Heart left ventricle (tissue), 13 donors: ENCODE data around the gene MTURN.

ENCODE experiments used
- POLR2A ChIP-seq, 2 donors: fragments of 450-650 bp; IDR thresholded peaks; one replicate each; pipeline ENCODE4 v1.6.1; 2017; ENCODE audit warnings: antibody characterized with exemption in 2 of 2, mild to moderate bottlenecking in 2 of 2, moderate library complexity in 2 of 2
- TF ChIP-seq, protein P1 (sequence below), 12 donors: fragments of 200-600 bp; sonication (generic) in 4 of 12; IDR thresholded peaks; one replicate each; pipeline versions ENCODE4 v1.5.0 to v1.8.0; 2018 to 2022; ENCODE audit warnings: antibody characterized with exemption in 12 of 12, mild to moderate bottlenecking in 5 of 12
- donor health status: ischemic (EF 13 %, LVEDD 7.1; RV severe dilation, severe dysfunction).
- donor health status: DM: no; HTN: yes; CAD: no.
- donor health status: DM: no; HTN: no; CAD: no.
- donor health status: ischemic (EF 25% LVEDD 6.9; RV normal size, moderate dysfunction).
- donor health status: ischemic (EF 25% LVEDD 5.7; RV mildly dilated, moderate dysfunction).
- donor health status: ischemic (EF 35%, LVEDD 5.7; RV mildly dilated, moderate dysfunction).
- donor health status: nonischemic (EF 11% LVEDD 7.7; RV severe dilation, severe dysfunction).
- donor health status: DM: yes; HTN: yes; CAD: no.
- donor health status: PGD.
- donor health status: ischemic (EF 29% LVEDD 5.4; RV normal size, mild dysfunction).
- donor health status: nonischemic (EF 23%, LVEDD 6.1; RV moderate dilation, normal function).

- TF ChIP-seq POLR2A (IDR thresholded peaks at IDR 0.05) = no peak
- TF ChIP-seq, protein P1, sequence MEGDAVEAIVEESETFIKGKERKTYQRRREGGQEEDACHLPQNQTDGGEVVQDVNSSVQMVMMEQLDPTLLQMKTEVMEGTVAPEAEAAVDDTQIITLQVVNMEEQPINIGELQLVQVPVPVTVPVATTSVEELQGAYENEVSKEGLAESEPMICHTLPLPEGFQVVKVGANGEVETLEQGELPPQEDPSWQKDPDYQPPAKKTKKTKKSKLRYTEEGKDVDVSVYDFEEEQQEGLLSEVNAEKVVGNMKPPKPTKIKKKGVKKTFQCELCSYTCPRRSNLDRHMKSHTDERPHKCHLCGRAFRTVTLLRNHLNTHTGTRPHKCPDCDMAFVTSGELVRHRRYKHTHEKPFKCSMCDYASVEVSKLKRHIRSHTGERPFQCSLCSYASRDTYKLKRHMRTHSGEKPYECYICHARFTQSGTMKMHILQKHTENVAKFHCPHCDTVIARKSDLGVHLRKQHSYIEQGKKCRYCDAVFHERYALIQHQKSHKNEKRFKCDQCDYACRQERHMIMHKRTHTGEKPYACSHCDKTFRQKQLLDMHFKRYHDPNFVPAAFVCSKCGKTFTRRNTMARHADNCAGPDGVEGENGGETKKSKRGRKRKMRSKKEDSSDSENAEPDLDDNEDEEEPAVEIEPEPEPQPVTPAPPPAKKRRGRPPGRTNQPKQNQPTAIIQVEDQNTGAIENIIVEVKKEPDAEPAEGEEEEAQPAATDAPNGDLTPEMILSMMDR (IDR thresholded peaks at IDR 0.05) = no peak
Measured at GRCh38 chr7:30147223-30147622, 12.4 kb downstream of the MTURN start.
